ENCODE data around the gene ADAT1.
A peak's percentile ranks its signal among the peaks of the same experiment; 100 is the strongest.

Gene ADAT1

DNA sequence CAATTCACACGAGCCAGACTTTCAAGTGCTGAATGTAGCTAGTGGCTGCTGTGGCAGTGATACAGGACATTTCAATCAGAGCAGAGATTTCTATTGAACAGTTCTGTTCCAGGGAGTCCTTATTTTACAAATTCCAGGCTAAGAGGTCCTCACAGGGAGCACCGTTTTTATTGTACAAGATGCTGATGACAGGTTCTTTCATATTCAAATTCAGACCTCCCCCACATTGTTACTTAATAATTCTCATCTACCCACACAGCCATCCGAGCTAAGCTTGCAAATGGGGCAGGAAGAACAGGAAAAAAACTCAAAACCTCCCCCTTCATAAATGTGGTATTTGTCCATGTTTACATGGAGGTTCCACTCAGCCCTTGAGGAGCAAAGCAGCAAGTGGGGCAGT is 47.1 kb downstream of the ADAT1 start:
- no peak for DNase-seq

DNA sequence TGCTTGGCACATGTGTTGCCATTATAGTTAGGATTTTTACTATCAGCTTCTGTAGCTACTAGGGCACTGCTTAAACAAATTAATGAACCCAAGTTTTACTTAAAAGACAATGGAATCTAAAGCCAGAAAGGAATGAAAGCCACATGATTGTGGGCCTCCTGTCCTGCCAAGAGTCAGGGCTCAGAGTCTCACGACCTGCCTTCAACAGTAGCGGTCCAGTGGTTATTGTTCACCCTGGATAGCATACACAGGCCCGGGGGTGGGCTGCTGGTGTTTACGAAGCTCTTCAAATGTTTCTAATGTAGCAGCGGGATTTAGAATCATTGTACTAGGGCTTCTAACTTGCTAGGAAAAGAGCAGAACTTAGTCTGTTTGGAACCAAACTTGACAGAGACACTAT is 49.1 kb downstream of the ADAT1 start:
- DNase-seq, result no peak

DNA sequence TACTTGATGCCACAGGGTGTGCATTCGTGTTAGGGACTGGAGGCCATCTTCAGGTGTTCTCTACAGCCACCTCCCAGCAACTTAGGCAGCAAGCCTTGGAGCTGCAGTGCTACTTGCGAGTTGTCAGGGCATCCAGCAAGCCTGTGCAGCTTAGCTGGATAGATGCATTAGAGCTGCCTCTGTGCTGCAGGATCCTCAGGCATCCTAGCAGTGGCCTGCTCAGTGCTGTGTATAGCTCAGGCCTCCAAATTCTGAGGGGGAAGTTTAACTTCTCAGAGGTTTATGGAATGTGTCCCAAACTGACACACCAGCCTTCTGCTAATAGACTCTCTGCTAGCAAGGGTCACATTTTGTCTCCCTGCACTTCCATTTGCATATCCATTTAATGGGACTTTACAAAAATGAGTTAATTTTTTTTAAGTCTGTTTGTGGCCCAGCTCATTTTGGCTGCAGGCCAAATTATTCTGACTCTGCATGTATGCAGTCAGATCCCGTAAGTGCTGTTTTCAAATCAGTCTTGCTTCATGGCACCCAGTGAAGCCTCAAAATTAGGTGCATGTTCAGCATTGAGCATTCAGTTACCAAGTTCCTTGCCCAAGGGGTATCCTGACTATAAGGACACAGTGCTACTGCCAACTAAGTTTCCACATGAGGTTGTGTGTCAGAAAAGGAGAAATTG is 50.1 kb downstream of the ADAT1 start:
- no peak for DNase-seq

DNA sequence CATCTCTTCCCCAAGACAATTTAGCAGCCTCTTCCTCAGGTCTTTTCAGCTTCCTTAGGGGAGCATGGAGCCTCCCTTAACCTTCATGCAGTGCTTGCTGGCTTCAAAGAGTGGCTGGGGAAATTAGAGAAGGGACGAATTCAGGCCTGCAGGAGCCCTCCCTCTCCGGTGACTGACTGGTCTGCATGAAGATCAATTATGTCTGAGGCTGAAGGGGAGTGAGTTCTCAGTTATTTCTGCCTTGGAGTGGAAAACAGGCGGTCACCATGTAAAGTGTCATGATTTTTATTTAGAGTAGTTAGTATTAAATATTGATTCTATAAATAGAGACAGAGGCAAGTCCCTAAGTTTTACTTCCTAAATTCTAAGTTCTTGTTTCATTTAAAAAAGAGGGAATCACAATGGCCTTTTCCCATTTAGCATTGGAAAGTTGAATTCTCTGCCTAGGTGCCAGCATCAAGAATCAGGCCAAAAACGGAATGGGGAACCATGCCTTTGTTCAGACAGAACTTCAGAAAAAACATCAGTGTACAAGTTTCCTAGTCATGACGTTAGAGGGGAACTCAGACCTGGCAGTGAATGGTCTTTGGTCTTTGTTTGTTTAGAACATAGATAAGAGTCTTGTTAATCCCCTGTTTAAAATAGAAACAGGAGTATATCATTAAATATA is 52.5 kb downstream of the ADAT1 start:
- no peak for DNase-seq

DNA sequence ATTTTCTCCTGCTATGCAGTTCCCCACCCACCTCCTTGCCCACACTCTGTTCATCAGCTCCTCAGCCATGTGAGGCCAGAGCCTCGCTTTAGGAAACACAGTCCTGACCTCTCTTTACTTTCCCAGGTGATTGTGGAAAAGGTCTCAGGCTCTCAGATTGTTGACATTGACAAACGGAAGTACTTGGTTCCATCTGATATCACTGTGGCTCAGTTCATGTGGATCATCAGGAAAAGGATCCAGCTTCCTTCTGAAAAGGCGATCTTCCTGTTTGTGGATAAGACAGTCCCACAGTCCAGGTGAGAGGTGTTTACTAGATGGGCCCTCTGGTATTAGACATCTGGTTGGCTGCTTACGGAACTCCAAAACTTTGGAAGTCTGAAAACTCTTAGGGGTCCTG is 55.2 kb downstream of the ADAT1 start:
- no peak for DNase-seq

DNA sequence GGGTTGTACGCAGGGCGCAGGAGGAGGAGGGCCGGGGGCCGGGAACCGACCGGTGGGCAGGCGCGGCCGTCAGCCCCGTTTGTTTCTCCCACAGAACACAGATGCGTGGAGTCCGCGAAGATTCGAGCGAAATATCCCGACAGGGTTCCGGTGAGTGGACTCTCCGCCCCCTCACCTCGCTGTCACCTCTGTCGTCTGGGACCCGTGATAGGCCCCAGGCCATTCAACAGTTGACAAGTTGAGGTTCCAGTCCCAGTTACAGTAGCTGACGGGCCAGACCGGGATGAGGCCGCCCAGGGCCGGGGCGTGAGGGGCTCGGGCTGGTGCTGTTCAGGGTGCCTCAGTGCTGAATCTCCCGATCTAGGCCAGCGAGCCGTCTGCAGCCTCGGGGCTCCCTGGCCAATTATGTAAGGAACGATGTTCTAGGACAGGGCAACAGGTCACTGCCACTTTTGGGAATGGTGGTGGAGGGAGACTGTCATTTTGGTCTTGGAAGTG is 56.3 kb downstream of the ADAT1 start:
- no peak for DNase-seq

DNA sequence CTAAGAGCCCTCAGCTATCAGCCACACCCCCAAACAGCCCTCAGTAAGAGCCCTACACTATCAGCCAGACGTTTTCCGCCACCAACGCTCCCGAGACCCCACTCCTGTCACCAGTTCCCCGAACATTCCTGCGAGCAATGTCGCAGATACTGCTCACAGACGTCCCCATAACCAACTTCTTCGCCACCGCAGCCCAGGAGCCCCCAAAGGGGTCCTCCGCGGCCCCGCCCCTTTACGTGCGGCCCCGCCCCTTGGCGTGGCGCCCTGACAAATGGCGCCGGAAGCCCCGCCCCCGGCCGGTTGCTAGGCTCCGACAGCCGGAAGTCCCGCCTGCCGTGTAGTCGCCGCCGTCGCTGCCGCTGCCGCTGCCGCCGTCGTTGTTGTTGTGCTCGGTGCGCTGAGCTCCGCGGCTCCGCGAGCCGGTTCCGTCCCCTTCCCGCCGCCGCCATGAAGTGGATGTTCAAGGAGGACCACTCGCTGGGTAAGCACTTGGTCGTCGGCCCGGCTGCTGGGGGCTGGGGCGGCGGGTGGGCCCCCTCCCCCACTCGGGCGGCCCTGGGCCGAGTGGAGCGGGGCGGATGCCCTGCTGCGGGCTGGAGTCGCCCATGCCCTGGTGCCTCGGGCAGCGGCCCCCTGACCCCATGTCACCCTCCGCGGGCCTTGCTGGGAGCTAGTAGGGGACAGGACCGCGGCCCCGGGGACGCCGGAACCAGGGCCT is 56.9 kb downstream of the ADAT1 start, which contains the start of gene GABARAPL2:
TSS of gene GABARAPL2 (plus strand) at position 340 of the 718 bp plus-strand sequence. CDS start at position 448, 108 bp downstream.
- DNase-seq, result peak; percentile 84 to 92

DNA sequence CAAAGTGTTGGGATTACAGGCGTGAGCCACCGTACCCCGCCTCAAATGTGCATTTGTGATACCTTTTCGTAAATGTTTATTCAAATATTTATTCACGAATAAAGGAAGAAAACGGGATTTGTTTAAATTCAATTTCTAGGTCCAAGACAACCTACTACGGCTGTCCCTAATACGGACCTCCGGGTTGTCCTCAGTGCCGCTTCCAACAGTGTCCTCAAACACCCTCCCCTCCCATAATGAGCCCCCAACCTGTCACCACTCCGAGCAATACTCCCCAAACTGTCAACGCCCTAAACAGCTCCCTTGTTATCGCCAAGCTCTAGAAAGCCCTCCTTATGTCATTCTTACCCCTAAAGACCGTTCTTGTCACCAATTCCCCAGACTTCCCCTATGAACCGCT is 57.4 kb downstream of the ADAT1 start:
- no peak for DNase-seq

DNA sequence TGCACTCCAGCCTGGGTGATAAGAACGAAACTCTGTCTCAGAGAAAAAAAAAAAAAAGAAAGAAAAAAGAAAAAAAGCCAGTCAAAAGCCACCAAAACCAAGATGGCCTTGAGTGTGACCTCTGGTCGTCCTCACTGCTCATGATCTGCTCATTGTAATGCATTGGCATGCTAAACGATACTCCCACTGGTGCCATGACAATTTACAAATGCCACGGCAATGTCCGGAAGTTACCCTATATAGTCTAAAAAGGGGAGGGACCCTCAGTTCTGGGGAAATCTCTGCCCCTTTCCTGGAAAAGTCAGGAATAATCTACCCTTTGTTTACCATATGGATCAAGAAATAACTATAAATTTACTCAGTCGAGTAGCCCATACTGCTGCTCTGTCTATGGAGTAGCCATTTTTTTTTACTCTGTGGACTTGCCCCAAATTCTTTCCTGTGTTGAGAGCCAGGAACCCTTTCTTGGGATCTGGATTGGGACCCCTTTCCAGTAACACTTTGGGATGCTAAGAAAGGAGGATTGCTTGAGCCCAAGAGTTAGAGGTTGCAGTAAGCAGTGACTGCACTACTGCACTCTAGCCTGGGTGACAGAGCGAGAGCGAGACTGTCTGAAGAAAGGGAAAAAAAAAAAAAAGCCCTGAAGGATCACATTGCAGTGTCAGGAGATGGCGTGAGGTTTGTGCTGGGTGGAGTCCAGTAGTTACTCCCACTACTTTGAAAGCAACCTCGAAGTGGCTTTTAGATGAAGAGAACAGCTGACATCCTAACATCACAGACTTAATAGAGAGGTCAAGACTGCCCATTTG is 63.3 kb downstream of the ADAT1 start:
- no peak for DNase-seq

DNA sequence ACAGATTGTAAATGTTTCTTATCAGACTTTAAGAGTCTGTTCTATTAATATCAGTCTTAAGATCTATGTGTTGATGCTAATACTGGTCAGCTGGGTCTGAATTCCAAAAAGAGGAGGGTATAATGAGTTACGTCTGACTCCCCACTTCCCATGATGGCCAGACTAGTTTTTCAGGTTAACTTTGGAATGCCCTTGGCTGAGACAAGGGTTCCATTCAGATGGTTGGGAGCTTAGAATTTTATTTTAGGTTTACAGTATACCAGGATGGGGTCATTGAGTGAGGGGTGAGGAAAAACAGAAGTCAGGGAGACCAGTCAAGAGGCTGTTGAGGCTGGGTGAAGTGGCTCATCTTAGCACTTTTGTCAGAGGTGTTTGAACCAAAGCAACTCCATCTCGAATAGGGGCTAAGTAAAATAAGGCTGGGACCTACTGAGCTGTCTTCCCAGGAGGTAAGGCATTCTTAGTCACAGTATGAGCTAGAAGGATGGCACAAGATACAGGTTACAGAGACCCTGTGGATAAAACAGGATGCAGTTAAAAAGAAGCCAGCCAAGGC is 64.2 kb downstream of the ADAT1 start:
- no peak for DNase-seq

DNA sequence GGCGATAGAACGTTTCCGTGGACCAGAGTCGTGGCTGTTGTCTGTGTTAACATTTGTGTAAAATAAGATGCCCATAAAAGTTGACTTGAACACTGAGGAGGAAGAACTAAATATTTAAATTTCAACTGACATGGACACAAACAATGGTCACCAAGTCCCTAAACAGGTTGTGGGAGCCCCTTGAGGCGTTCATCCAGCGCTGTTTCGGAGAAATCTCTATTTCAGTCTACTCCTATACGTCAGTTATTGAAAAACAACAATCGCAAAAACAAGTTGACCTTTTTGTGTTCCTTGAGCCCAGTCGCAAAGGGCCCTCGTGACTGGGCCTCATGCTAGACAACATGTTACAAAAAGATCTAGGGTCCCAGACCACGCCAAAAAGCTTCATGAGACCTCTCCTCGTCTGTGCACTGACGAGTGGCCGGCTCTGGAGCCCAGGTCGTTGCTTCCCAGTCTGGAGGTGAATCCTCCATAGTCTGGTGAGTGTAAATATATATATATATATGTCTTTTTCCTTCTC is 66.6 kb downstream of the ADAT1 start:
- DNase-seq, result no peak

DNA sequence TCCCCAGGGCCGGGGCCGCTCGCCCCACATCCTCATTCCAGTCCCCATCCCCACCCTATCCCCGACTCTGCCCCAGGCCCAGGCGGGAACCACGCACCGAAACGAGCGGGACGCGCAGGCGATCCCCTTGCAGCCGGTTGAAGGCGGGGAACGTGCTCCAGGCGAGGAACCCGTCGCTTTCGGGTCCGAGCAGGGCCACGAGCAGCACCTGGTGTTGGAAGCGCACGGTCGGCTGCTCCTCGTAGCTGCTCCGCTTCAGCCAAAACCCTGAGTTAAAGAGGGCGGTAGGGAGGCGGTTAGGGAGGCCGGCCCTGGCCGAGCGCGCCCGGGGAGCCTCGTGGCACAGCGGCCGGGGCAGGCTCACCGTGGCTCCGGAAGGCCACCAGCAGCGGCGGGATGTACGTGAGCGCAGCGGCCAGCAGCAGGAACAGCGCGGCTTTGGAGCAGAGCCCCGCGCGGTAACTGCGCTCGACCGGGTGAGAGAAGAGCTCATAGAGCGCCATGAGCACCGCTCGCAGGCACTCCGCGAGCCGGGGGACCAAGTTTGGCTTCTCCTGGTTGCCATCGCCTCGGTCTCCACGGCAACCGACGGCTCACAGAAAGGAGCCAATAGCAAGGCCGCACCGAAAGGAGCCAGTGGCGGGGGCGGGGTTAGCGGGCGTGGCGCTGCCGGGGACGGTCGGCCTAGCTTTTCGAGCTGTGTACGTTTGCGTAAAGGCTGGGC is 67.2 kb downstream of the ADAT1 start, which contains the start of gene TMEM231:
TSS of gene TMEM231 (minus strand) at position 546 of the 724 bp plus-strand sequence. CDS start at position 503, 43 bp downstream.
- peak; percentile 95 to 97 for DNase-seq

DNA sequence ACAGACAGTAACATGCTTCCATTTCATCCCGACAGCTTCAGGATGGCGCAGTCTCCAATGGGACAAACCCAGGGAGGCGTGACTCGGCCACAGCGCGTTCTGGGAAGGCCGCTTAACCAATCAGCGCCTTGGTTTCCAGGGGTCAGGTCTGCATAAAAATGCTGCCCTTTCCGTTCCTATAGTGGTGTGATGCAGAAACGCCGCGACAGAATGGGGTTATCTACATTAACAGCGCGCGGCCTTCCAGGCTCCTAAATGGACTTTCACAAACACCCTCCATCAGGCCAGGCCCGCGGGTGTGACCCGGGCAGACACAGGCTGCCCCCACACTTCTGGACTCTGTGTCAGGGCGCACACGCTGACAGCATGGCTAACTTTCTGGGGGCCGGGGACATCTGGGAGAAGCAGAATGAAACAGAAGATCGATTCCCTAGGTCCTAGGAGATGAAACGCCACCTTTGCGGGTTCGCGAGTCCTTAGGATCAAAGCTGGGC is 67.8 kb downstream of the ADAT1 start:
- DNase-seq, result no peak

DNA sequence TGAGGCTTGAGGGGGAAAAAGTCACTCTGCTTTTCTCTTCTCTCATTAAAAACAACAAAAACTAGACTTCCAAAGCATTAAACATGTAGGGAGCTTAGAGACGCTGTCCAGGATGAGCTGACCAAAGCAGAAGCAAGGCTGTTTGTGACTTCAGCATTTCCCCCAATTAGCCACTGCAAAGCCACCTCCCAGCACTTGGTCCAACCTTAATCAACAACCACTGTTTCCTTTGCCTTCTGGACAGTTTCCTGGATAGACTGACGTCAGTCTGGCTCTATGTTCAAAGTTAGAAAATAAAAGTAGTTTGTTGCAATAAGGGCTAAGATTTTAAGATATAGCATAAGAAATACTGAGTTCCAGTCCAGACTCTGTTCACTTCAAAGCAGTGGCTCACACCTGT is 70.1 kb downstream of the ADAT1 start:
- DNase-seq, result no peak

DNA sequence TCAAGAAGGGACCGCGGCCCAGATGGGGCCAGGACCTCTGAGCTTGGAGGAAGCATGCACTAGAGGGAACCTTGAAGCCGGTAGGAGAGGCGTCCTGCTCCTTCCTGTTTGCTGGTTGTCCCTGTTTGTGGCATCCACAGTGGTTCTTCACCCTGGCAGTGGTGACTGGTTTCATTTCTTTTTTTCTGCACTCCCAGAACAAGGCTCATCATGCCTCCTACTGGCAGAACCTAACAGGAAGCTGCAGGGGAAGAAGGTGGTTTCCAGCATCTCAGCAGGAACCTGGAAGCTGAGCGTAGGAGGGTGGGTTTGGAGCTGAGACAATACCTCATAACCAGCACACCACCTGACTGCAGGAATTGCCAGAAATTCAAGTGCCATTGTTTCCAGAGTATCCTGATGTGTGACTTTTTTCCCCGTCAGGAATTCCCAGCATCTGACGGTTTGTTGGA is 72.8 kb downstream of the ADAT1 start:
- DNase-seq, result no peak

Data from stimulated activated CD4-positive, alpha-beta T cell treated with anti-CD3 and anti-CD28 coated beads, Interleukin-2, amount 100 ng/mL, for 48 hours (primary cell).